Caco-2 (cell line): ENCODE results near the gene ZNF331. TPM values are rescaled to one million over a fixed set of nuclear protein-coding genes. Genes with fewer than 3 reads are reported as not detected.

Experiments
- BruUV-seq: library from RNA; stranded (reverse); fragments of 400-500 nt; replicated peaks from 2 replicates; lab custom pipeline; 2021; lab: Mats Ljungman, UMichigan
- CTCF ChIA-PET: fragments of 300-600 bp; sonication (Branson Sonifier 250); formaldehyde crosslinking; loops from one replicate; lab custom pipeline; 2022; ENCODE audit warnings: antibody characterized with exemption; lab: Charles Lee
- POLR2A ChIA-PET: fragments of 300-600 bp; sonication (Branson Sonifier 250); formaldehyde crosslinking; loops from one replicate; lab custom pipeline; 2022; ENCODE audit warnings: antibody characterized with exemption; lab: Charles Lee
- DNase-seq, 2 experiments: peaks; one replicate each; pipeline versions ENCODE4 v3.0.0 to v3.0.0-alpha.2; 2020 to 2022
- H3K27me3 ChIP-seq: replicated peaks from 2 replicates; pipeline ENCODE4 v1.6.0; 2011; ENCODE audit warnings: low read length; ENCODE audit not compliant: control insufficient read depth, insufficient read depth
- H3K36me3 ChIP-seq: 2 replicates; pipeline ENCODE4 v1.5.1; 2011; ENCODE audit warnings: low read length; ENCODE audit not compliant: control insufficient read depth, insufficient read depth
- H3K4me1 ChIP-seq: fragments of 250-450 bp; sonication (Bioruptor Pico); 2 replicates; pipeline ENCODE4 v1.5.1; 2020; ENCODE audit warnings: mild to moderate bottlenecking
- H3K4me3 ChIP-seq: 2 replicates; pipeline ENCODE4 v1.5.1; 2011; ENCODE audit warnings: low read depth, mild to moderate bottlenecking, control low read depth, low read length
- H3K9me3 ChIP-seq: fragments of 250-450 bp; sonication (Bioruptor Pico); 2 replicates; pipeline ENCODE4 v1.5.1; 2020; ENCODE audit warnings: mild to moderate bottlenecking, moderate library complexity
- H3K27ac Mint-ChIP-seq: one replicate; pipeline ENCODE4 v1.8.0; 2022; ENCODE audit warnings: mixed read lengths; ENCODE audit not compliant: unreplicated experiment
- H3K27me3 Mint-ChIP-seq: one replicate; pipeline ENCODE4 v1.8.0; 2022; ENCODE audit warnings: mixed read lengths; ENCODE audit not compliant: insufficient read depth, unreplicated experiment
- H3K36me3 Mint-ChIP-seq: one replicate; pipeline ENCODE4 v1.8.0; 2022; ENCODE audit warnings: mild to moderate bottlenecking, mixed read lengths; ENCODE audit not compliant: insufficient read depth, unreplicated experiment
- H3K4me1 Mint-ChIP-seq: one replicate; pipeline ENCODE4 v1.8.0; 2022; ENCODE audit warnings: low read depth, mixed read lengths; ENCODE audit not compliant: unreplicated experiment
- H3K4me3 Mint-ChIP-seq: one replicate; pipeline ENCODE4 v1.8.0; 2022; ENCODE audit warnings: mild to moderate bottlenecking, moderate library complexity, mixed read lengths; ENCODE audit not compliant: unreplicated experiment
- H3K9me3 Mint-ChIP-seq: one replicate; pipeline ENCODE4 v1.8.0; 2022; ENCODE audit warnings: mixed read lengths; ENCODE audit not compliant: unreplicated experiment
- intact Hi-C: fragments of 100-400 bp; cut with micrococcal nuclease; formaldehyde crosslinking; loops from one replicate; pipeline ENCODE4 v1.10.0; 2022; ENCODE audit not compliant: unreplicated experiment
- total RNA-seq: library from RNA; stranded (reverse); gene quantifications from 2 replicates; pipeline ENCODE4 v1.2.3, GENCODE V29; 2022
- TF ChIP-seq, protein P1 (sequence below), 2 experiments: fragments of 200-600 bp in 1 of 2; IDR thresholded peaks; 1 replicate in 1 of 2; 2 replicates in 1 of 2; pipeline versions ENCODE4 v1.5.1 to v1.8.0; 2011 to 2022; ENCODE audit warnings: antibody characterized with exemption in 1 of 2, control low read depth in 1 of 2, inconsistent platforms in 1 of 2, low read depth in 1 of 2, low read length in 1 of 2, mild to moderate bottlenecking in 1 of 2, moderate library complexity in 1 of 2; ENCODE audit not compliant: insufficient read depth in 1 of 2, severe bottlenecking in 1 of 2, unreplicated experiment in 1 of 2

ZNF331 gene
- total RNA-seq, 1 experiment from 2014 or later: 42.2 TPM

DNA sequence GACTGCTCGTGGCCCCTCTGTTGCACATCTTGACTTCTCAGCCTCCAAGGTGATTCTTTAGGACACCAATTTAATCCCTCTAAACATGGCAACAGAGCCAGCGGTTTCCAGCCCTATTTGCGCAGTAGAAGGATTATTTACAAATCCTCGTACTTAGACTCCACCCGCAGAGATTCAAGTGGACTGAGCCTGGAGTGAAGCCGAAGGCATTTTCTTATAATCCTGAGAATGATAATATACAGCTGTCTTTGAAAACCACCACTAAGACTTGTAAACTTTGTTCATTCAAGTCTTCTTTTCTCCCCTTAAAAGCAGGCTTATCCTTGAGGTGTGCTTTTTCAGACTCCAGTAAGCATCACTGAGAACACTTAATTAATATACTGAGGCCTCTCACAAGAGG lies 89.0 kb downstream of the ZNF331 start:
- Mint-ChIP-seq H3K4me1 (peaks cover 5% of the 10 kb centered on the region), H3K4me3 (no peak overlapping the region), H3K9me3 (peaks cover 16% of the 10 kb centered on the region), H3K36me3 (peaks cover 17% of the 10 kb centered on the region), H3K27ac (no peak overlapping the region), H3K27me3 (no peaks in the 10 kb centered on the region)
- Histone ChIP-seq H3K4me3 (no peak overlapping the region), H3K9me3 (no peaks in the 10 kb centered on the region; the same call in 1 of the 2 replicates), H3K36me3 (no peaks in the 10 kb centered on the region), H3K27me3 (no peaks in the 10 kb centered on the region), H3K4me1 (peaks cover 10% of the 10 kb centered on the region)
- no peak for DNase-seq
- TF ChIP-seq, protein P1, sequence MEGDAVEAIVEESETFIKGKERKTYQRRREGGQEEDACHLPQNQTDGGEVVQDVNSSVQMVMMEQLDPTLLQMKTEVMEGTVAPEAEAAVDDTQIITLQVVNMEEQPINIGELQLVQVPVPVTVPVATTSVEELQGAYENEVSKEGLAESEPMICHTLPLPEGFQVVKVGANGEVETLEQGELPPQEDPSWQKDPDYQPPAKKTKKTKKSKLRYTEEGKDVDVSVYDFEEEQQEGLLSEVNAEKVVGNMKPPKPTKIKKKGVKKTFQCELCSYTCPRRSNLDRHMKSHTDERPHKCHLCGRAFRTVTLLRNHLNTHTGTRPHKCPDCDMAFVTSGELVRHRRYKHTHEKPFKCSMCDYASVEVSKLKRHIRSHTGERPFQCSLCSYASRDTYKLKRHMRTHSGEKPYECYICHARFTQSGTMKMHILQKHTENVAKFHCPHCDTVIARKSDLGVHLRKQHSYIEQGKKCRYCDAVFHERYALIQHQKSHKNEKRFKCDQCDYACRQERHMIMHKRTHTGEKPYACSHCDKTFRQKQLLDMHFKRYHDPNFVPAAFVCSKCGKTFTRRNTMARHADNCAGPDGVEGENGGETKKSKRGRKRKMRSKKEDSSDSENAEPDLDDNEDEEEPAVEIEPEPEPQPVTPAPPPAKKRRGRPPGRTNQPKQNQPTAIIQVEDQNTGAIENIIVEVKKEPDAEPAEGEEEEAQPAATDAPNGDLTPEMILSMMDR (IDR thresholded peaks at IDR 0.05; ENCODE audit: insufficient read depth in 1 of 2, low read depth in 1 of 2, low read length in 1 of 2, severe bottlenecking in 1 of 2, unreplicated experiment in 1 of 2): no peak
- CTCF ChIA-PET: no interaction called here
- BruUV-seq: no TSS peak
- intact Hi-C loops: no loop called here
- POLR2A ChIA-PET: no interaction called here

Other genes starting within 250 kb of the ZNF331 start
- 8.0 and 8.9 TPM in 2 replicates for gene ZNF845, start 204.4 kb upstream of the ZNF331 start, total RNA-seq
- 12.7 and 15.0 TPM in 2 replicates for gene ZNF525, start 172.4 kb upstream of the ZNF331 start, total RNA-seq
- 13.1 and 18.6 TPM in 2 replicates for gene ZNF765, start 143.0 kb upstream of the ZNF331 start, total RNA-seq
- 19.3 and 20.0 TPM in 2 replicates for gene ZNF761, start 106.2 kb upstream of the ZNF331 start, total RNA-seq
- 7.4 and 7.9 TPM in 2 replicates for gene ZNF813, start 70.4 kb upstream of the ZNF331 start, total RNA-seq
- not detected in 2 replicates for gene DPRX, start 93.9 kb downstream of the ZNF331 start, total RNA-seq